ENCODE results near the gene CERS6. TPM values are rescaled to one million over a fixed set of nuclear protein-coding genes. Genes with fewer than 3 reads are reported as not detected.

Gene CERS6
- total and polyA plus RNA-seq, 2 of the 8 experiments (the other 6 are each of a cell fraction or from before 2014, with no cell fraction given): 6.8 to 28.2 TPM

DNA sequence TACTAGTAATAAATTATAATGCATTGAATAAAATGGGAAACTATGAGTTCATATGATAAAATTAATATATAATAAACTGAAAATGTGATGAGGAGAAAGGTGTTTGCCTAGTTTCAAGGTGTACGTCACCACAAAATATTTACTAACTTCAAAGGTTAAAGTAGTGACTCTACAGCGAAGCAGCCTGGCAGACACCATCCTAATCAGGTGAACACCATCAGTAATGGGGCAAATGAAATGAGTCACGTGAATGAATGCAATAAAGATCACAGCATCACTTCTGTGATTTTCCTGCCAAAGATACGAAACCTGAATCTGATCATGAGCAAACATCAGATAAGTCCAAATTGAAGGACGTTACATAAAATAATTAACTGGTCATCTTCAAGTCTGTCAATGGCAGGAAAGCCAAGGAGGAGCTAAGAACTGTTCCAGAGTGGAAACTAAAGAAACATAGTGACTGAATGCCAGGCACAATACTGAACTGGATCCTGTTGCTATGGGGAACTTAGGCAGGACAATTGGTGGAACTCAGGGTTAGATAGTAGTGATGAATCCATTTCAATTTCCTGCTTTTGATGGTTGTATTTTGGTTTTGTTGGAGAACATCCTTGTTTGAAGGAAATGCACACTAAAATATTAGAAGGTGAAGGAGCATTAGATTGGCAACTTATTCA lies 334.3 kb downstream of the CERS6 start:
- Histone ChIP-seq H3K56ac (replicated peaks; ENCODE audit: insufficient read length, low read depth, low read length) (no peak overlapping the region), H3K4me1 (replicated peaks in 1 of 4; ENCODE audit: control insufficient read depth in 3 of 4, insufficient read depth in 4 of 4, low read length in 3 of 4) (peaks cover 0 to 3% (median 0%) of the 10 kb centered on the region in 4 experiments; a peak in 2 of 7 replicates), H3K23me2 (ENCODE audit: low read depth, low read length) (no peaks in the 10 kb centered on the region), H4K8ac (ENCODE audit: extremely low read depth, insufficient read depth, low read length) (no peak overlapping the region), H3K18ac (ENCODE audit: extremely low read depth, low read length) (no peak overlapping the region), H3K27ac (ENCODE audit: low read depth, low read length) (no peak overlapping the region), H3K36me3 (ENCODE audit: control insufficient read depth in 2 of 4, insufficient read depth in 4 of 4, low read length in 3 of 4) (no peaks in the 10 kb centered on the region), H3K79me2 (ENCODE audit: control insufficient read depth in 1 of 2, insufficient read depth in 2 of 2, low read length in 2 of 2) (no peaks in the 10 kb centered on the region), H2BK5ac (ENCODE audit: low read depth, low read length) (no peak overlapping the region), H4K5ac (ENCODE audit: insufficient read length, low read depth, low read length) (no peak overlapping the region), H4K91ac (replicated peaks; ENCODE audit: insufficient read length, low read length) (no peak overlapping the region), H2BK12ac (ENCODE audit: low read depth, low read length) (no peak overlapping the region), H3K4me3 (ENCODE audit: extremely low read depth in 1 of 4, insufficient read depth in 2 of 4, low read depth in 3 of 4, low read length in 4 of 4) (no peak overlapping the region), H3K14ac (ENCODE audit: insufficient read length) (no peak overlapping the region), H3K4ac (replicated peaks; ENCODE audit: insufficient read length, low read depth, low read length) (no peak overlapping the region), H2AFZ (ENCODE audit: low read length) (no peak overlapping the region), H2BK15ac (ENCODE audit: low read length) (no peak overlapping the region), H2BK120ac (replicated peaks; ENCODE audit: low read depth, low read length) (no peak overlapping the region), H3K27me3 (replicated peaks in 1 of 4; ENCODE audit: control insufficient read depth in 3 of 4, extremely low read depth in 1 of 4, insufficient read depth in 3 of 4, low read length in 3 of 4) (peaks cover 0 to 2% (median 0%) of the 10 kb centered on the region in 4 experiments; a peak in 1 of 7 replicates), H2AK5ac (ENCODE audit: low read depth, low read length) (no peak overlapping the region), H3K9me3 (ENCODE audit: insufficient read depth in 2 of 2, low read depth in 1 of 2, low read length in 1 of 2) (no peaks in the 10 kb centered on the region), H2BK20ac (ENCODE audit: low read length) (no peak overlapping the region), H3K9ac (replicated peaks in 1 of 4; ENCODE audit: extremely low read depth in 1 of 4, low read depth in 3 of 4, low read length in 3 of 4) (no peak overlapping the region), H3K79me1 (ENCODE audit: low read depth, low read length) (no peaks in the 10 kb centered on the region), H4K20me1 (replicated peaks in 1 of 2; ENCODE audit: control insufficient read depth in 1 of 2, insufficient read depth in 2 of 2, low read length in 2 of 2) (no peaks in the 10 kb centered on the region), H3K4me2 (ENCODE audit: insufficient read depth in 1 of 2, low read depth in 2 of 2, low read length in 2 of 2) (no peak overlapping the region), H3K23ac (ENCODE audit: insufficient read length) (no peak overlapping the region)
- WGBS, 2 experiments (ENCODE audit: extremely low coverage in 1 of 2, insufficient coverage in 1 of 2, insufficient read length in 1 of 2, insufficient replicate concordance in 2 of 2, low coverage in 1 of 2, low lambda C conversion rate in 2 of 2, missing lambda C conversion rate in 1 of 2): 91% methylated on average over 5 of the region's 5 CpGs; no CpG with 5 or more reads in 1 of the 2 experiments
- CTCF ChIA-PET (ENCODE audit: partially characterized antibody): no interaction called here
- TF ChIP-seq RAD21 (IDR thresholded peaks at IDR 0.05 in 1 of 2, conservative IDR thresholded peaks at IDR 0.05 in 1 of 2; ENCODE audit: low read depth in 2 of 2, low read length in 2 of 2) (no peak), BACH1 (IDR thresholded peaks at IDR 0.05; ENCODE audit: low read length) (no peak)
- POLR2A ChIA-PET (ENCODE audit: partially characterized antibody): no interaction called here
- FAIRE-seq (no peak), DNase-seq (ENCODE audit: low read depth in 1 of 2, low spot score in 2 of 2) (no peak)
